Lower leg skin (tissue), 4 donors: ENCODE results near the gene CACHD1. TPM values are rescaled to one million over a fixed set of nuclear protein-coding genes. Genes with fewer than 3 reads are reported as not detected.

ENCODE experiments used
- DNase-seq, 2 donors: peaks; one replicate each; pipeline ENCODE4 v3.0.0-alpha.2; 2019; ENCODE audit warnings: low spot score in 2 of 2
- H3K4me3 ChIP-seq: fragments of 200-600 bp; sonication (generic); 2 replicates; pipeline ENCODE4 v1.5.1; 2017; ENCODE audit warnings: mild to moderate bottlenecking, low read depth; ENCODE audit not compliant: poor library complexity, severe bottlenecking
- POLR2A ChIP-seq, 2 donors: fragments of 450-650 bp; IDR thresholded peaks; one replicate each; pipeline ENCODE4 v1.6.1; 2016 to 2017; ENCODE audit warnings: antibody characterized with exemption in 2 of 2, mild to moderate bottlenecking in 1 of 2, moderate library complexity in 1 of 2
- WGBS, 2 donors: methylation state at CpG; one replicate each; pipeline ENCODE4 v1.1.5; 2018; 5-methylcytosine and 5-hydroxymethylcytosine counted together
- intact Hi-C: fragments of 100-400 bp; cut with DNase I; formaldehyde crosslinking; loops from one replicate; pipeline ENCODE4 v1.15.0; 2023; ENCODE audit warnings: low total_unique reads
- total RNA-seq, 4 donors: library from RNA; depleted of rRNA; stranded (reverse); fragments of >200 nt; gene quantifications; one replicate each; pipeline ENCODE4 v1.1.0, GENCODE V29; 2016
- TF ChIP-seq, protein P1 (sequence below), 3 donors: fragments of 450-650 bp; IDR thresholded peaks; one replicate each; pipeline ENCODE4 v1.5.1; 2016; ENCODE audit warnings: antibody characterized with exemption in 3 of 3, mild to moderate bottlenecking in 3 of 3, moderate library complexity in 2 of 3

CACHD1 gene
- total RNA-seq, 4 donors from 2014 or later = 7.3 to 17.1 (median 10.9) TPM

DNA sequence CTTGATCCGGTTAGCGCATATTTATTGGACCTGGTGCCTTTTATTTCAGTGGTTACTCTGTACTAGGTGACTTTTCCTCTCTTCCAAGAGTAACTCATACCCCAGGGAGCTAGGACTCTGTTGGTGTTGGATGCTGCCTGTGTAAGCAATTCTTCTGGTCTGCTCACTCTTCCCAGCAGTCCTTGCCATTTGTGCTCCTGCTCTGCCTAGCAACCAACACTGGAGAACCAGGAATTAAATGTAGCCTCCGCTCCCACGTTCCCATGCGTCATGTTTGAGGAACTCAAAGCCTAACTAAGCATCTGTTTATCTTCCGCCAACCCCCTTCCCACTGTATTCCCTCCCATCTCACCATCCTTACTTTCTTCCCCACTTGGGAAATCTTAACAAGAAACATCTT is 209.2 kb downstream of the CACHD1 start:
- 96 to 99% methylated on average over 6 of the region's 6 CpGs for WGBS, 2 donors
- no peak overlapping the region for H3K4me3 ChIP-seq
- intact Hi-C loops = no loop called here
- DNase-seq = no peak
- TF ChIP-seq POLR2A (IDR thresholded peaks at IDR 0.05) = no peak
- TF ChIP-seq, protein P1, sequence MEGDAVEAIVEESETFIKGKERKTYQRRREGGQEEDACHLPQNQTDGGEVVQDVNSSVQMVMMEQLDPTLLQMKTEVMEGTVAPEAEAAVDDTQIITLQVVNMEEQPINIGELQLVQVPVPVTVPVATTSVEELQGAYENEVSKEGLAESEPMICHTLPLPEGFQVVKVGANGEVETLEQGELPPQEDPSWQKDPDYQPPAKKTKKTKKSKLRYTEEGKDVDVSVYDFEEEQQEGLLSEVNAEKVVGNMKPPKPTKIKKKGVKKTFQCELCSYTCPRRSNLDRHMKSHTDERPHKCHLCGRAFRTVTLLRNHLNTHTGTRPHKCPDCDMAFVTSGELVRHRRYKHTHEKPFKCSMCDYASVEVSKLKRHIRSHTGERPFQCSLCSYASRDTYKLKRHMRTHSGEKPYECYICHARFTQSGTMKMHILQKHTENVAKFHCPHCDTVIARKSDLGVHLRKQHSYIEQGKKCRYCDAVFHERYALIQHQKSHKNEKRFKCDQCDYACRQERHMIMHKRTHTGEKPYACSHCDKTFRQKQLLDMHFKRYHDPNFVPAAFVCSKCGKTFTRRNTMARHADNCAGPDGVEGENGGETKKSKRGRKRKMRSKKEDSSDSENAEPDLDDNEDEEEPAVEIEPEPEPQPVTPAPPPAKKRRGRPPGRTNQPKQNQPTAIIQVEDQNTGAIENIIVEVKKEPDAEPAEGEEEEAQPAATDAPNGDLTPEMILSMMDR (IDR thresholded peaks at IDR 0.05) = no peak

DNA sequence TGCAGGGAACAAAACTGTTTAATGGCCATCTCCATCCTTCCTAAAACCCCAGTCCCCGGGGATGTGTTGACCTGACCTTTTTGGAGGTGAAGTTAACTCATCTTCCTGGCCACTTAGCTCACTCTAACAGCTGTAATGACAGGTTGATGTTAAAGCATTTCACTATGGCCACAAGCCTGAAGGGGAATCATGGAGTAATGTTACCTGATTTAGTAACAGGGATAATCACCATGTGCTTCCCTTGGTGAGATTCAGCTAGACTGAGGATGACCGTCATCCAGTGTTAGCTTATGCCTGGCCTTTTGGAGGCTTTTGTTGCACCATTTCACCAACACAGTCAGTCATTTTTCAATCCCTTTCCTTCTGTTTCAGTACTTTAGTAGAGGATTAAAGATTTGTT is 210.7 kb downstream of the CACHD1 start:
- H3K4me3 ChIP-seq = no peak overlapping the region
- 87 to 91% methylated on average over 2 of the region's 2 CpGs for WGBS, 2 donors
- intact Hi-C loops = loop anchor here (10.0 kb wide), 1 partner anchor 334 kb away; no protein-coding TSS in a partner anchor
- no peak for DNase-seq
- TF ChIP-seq, protein P1 (IDR thresholded peaks at IDR 0.05) = no peak
- no peak for TF ChIP-seq POLR2A (IDR thresholded peaks at IDR 0.05)

DNA sequence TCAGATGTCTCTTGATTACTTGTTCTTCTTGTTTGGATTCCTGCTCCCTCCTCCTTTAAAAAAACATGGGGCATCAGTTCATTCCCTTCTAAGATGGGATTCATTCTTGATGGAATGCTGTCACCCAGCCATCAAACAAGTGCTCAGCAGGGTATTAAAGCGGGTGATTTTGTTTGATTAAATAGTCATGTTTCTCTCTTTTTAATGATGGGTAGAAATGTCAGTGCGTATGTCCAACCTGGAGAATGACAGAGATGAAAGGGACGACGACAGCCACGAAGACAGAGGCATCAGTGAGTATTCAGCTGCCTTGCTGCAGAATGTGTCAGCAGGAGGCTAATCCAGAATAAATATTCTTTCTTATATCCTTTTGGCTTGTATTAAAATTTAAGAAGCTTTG is 211.1 kb downstream of the CACHD1 start:
- WGBS, 2 donors = 81 to 86% methylated on average over 5 of the region's 5 CpGs

DNA sequence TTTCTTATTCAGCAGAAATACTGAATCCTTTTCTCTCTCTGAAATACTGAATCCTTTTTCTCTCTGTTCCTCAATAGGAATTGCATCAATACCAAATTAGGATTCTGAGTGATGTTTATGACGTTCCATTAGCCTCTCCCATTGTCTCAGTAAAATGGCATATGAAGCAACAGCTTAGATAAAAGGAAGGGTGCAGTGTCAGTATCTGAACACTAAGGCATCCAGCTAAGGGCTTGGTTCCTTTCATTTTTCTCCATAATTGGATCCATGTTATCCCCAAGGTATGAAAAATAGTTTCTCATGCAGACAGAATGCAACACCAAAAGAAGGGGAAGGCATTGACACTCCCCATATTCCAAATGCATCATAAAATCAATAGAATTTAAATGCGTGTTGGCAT is 213.5 kb downstream of the CACHD1 start:
- H3K4me3 ChIP-seq = no peak overlapping the region
- intact Hi-C loops = loop anchor here (10.0 kb wide), 1 partner anchor 331 kb away; no protein-coding TSS in a partner anchor
- DNase-seq = no peak
- TF ChIP-seq POLR2A (IDR thresholded peaks at IDR 0.05) = no peak
- TF ChIP-seq, protein P1 (IDR thresholded peaks at IDR 0.05) = no peak
- 83 to 85% methylated on average over 2 of the region's 2 CpGs for WGBS, 2 donors

More for the DNA sequence above, 211.1 kb downstream of the CACHD1 start:
- DNase-seq = no peak
- H3K4me3 ChIP-seq = no peak overlapping the region
- intact Hi-C loops = loop anchor here (10.0 kb wide), 1 partner anchor 334 kb away; no protein-coding TSS in a partner anchor
- TF ChIP-seq POLR2A (IDR thresholded peaks at IDR 0.05) = no peak
- TF ChIP-seq, protein P1 (IDR thresholded peaks at IDR 0.05) = no peak

DNA sequence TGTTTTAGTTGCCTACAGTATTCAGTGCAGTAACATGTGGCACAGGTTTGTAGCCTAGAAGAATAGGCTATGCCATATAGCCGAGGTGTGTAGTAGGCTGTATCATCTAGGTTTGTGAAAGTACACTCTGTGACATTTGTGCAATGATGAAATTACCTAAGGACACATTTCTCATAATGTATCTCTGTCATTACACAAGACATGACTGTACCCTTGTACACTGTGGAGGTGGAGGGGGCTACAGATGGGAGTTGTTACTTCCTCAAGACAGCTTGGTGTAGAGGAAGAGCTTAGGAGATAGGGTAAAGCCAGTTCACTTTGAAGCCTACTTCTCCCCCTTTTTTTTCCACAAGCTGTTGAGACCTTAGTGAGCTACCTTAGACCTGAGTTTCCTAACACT is 215.3 kb downstream of the CACHD1 start:
- DNase-seq = no peak
- TF ChIP-seq, protein P1 (IDR thresholded peaks at IDR 0.05) = no peak
- no peak for TF ChIP-seq POLR2A (IDR thresholded peaks at IDR 0.05)
- no peak overlapping the region for H3K4me3 ChIP-seq
- 80 to 87% methylated on average over 1 of the region's 1 CpG for WGBS, 2 donors
- intact Hi-C loops = loop anchor here (10.0 kb wide), 1 partner anchor 330 kb away; no protein-coding TSS in a partner anchor
